H1 (cell line): ENCODE data around the gene SND1. TPM values are rescaled to one million over a fixed set of nuclear protein-coding genes. Genes with fewer than 3 reads are reported as not detected.

Source experiments
- CREB1 ChIP-seq: IDR thresholded peaks from 2 replicates; pipeline ENCODE4 v1.6.1; 2012; ENCODE audit warnings: inconsistent platforms
- CTBP2 ChIP-seq: IDR thresholded peaks from 2 replicates; pipeline ENCODE4 v1.7.0; 2011; ENCODE audit warnings: borderline replicate concordance, mild to moderate bottlenecking, moderate library complexity, mixed read lengths, low read length; ENCODE audit not compliant: insufficient read depth, insufficient read length
- POLR2AphosphoS5 ChIP-seq: IDR thresholded peaks from 2 replicates; pipeline ENCODE4 v1.6.1; 2011; ENCODE audit warnings: low read depth, low read length
- TBP ChIP-seq: IDR thresholded peaks from 2 replicates; pipeline ENCODE4 v1.6.1; 2011; ENCODE audit warnings: low read depth, low read length, improper control_type of control experiment
- polyA plus RNA-seq, 7 experiments: library from polyadenylated mRNA; depleted of rRNA in 3 of 7; stranded (reverse) in 5 of 7; unstranded in 2 of 7; fragments of >200 nt in 5 of 7; fragments of 200-250 nt in 2 of 7; gene quantifications; 1 replicate in 5 of 7; 2 replicates in 1 of 7; 4 replicates in 1 of 7; pipeline versions ENCODE4 v1.2.1 to v1.2.3, GENCODE V29; 2011 to 2013; ENCODE audit warnings: missing spikeins in 2 of 7, mixed read lengths in 2 of 7
- total RNA-seq: library from RNA; stranded (reverse); fragmentation: NEBNext Ultra II Directional; extraction: Animal tissue kit (Norgen Biotek cat#: 25700); gene quantifications from 2 replicates; pipeline ENCODE4 v1.2.1, GENCODE V29; 2021

Gene SND1
- total and polyA plus RNA-seq, 2 of the 8 experiments (the other 6 are each of a cell fraction or from before 2014, with no cell fraction given), result 122 to 290 TPM

DNA sequence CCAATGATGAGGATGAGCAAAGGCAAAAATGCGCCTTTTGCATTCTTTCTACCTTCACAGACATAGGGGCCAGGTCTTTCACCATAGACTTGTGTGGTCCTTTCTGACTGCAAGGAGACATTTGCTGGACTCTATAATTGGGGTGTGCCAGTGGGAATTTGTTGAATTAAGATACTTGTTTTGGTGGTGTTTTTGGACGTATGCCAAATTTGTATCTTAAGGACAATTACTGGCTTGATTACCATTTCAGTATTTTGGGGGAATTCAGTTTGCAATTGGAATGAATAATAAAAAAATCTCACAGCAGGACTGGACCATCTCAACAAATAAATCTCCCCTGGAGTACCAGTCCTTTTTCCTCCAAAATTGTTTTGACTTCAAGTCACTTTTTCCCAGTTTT, 47.9 kb downstream of the SND1 start (continued):
- TF ChIP-seq CREB1, result no peak
- TF ChIP-seq CTBP2, result no peak
- no peak for TF ChIP-seq POLR2AphosphoS5
- no peak for TF ChIP-seq TBP
